SKM-1 treated with dmso at 0.1 percent for 144 hours (cell line): ENCODE data around the gene AKAP6.

Experiments
- DNase-seq: peaks from one replicate; lab custom pipeline; 2025; ENCODE audit not compliant: unreplicated experiment; lab: John Stamatoyannopoulos, UW

Gene AKAP6

GRCh38 chr14:32607399-32607798 is 278.3 kb downstream of the AKAP6 start:
- no peak for DNase-seq

GRCh38 chr14:32608857-32609256 is 279.8 kb downstream of the AKAP6 start:
- DNase-seq, result no peak

- DNase-seq, result no peak
Observed at GRCh38 chr14:32609388-32609787, 280.3 kb downstream of the AKAP6 start.

- DNase-seq, result no peak
Observed at GRCh38 chr14:32611752-32612151, 282.7 kb downstream of the AKAP6 start.

GRCh38 chr14:32618991-32619390 is 289.9 kb downstream of the AKAP6 start:
- no peak for DNase-seq

- DNase-seq, result no peak
Observed at GRCh38 chr14:32620303-32620702, 291.2 kb downstream of the AKAP6 start.

- no peak for DNase-seq
Observed at GRCh38 chr14:32620724-32621123, 291.6 kb downstream of the AKAP6 start.

- no peak for DNase-seq
Observed at GRCh38 chr14:32621585-32621984, 292.5 kb downstream of the AKAP6 start.

GRCh38 chr14:32622742-32623141 is 293.6 kb downstream of the AKAP6 start:
- no peak for DNase-seq

GRCh38 chr14:32623300-32624093 is 294.4 kb downstream of the AKAP6 start:
- no peak for DNase-seq

GRCh38 chr14:32625211-32625610 is 296.1 kb downstream of the AKAP6 start:
- no peak for DNase-seq

- DNase-seq, result peak; percentile 3
Observed at GRCh38 chr14:32627545-32628298, 298.6 kb downstream of the AKAP6 start.

- no peak for DNase-seq
Observed at GRCh38 chr14:32629236-32629635, 300.1 kb downstream of the AKAP6 start.

- DNase-seq, result no peak
Observed at GRCh38 chr14:32630701-32631100, 301.6 kb downstream of the AKAP6 start.

GRCh38 chr14:32633224-32633859 is 304.2 kb downstream of the AKAP6 start:
- DNase-seq, result no peak

- DNase-seq, result no peak
Observed at GRCh38 chr14:32633930-32634329, 304.8 kb downstream of the AKAP6 start.

- DNase-seq, result no peak
Observed at GRCh38 chr14:32635061-32635719, 306.1 kb downstream of the AKAP6 start.

GRCh38 chr14:32637582-32637981 is 308.5 kb downstream of the AKAP6 start:
- no peak for DNase-seq

GRCh38 chr14:32639208-32639607 is 310.1 kb downstream of the AKAP6 start:
- DNase-seq, result no peak

- DNase-seq, result no peak
Observed at GRCh38 chr14:32645551-32645950, 316.5 kb downstream of the AKAP6 start.

- DNase-seq, result no peak
Observed at GRCh38 chr14:32648434-32648833, 319.3 kb downstream of the AKAP6 start.
